Activated T-cell treated with anti-CD3 and anti-CD28 coated beads for 4 hours (primary cell): ENCODE results near the gene PADI2.

Experiments used
- DNase-seq: peaks from one replicate; pipeline ENCODE4 v3.0.0-alpha.2; 2020

The PADI2 gene

GRCh38 chr1:17053086-17053684 lies 66.1 kb downstream of the PADI2 start:
- DNase-seq, result no peak

- no peak for DNase-seq
Measured at GRCh38 chr1:17052641-17053040, 66.6 kb downstream of the PADI2 start.

GRCh38 chr1:17052038-17052437 lies 67.2 kb downstream of the PADI2 start:
- DNase-seq, result no peak

GRCh38 chr1:17047924-17048323 lies 71.3 kb downstream of the PADI2 start:
- no peak for DNase-seq

GRCh38 chr1:17046334-17046657 lies 73.0 kb downstream of the PADI2 start:
- no peak for DNase-seq

- no peak for DNase-seq
Measured at GRCh38 chr1:17045634-17046333, 73.5 kb downstream of the PADI2 start.

- DNase-seq, result no peak
Measured at GRCh38 chr1:17045150-17045549, 74.1 kb downstream of the PADI2 start.

- DNase-seq, result no peak
Measured at GRCh38 chr1:17043676-17044075, 75.6 kb downstream of the PADI2 start.

- DNase-seq, result no peak
Measured at GRCh38 chr1:17040135-17040534, 79.1 kb downstream of the PADI2 start.

GRCh38 chr1:17039522-17039921 lies 79.7 kb downstream of the PADI2 start:
- DNase-seq, result no peak

GRCh38 chr1:17033481-17033880 lies 85.8 kb downstream of the PADI2 start:
- no peak for DNase-seq

GRCh38 chr1:17032741-17033140 lies 86.5 kb downstream of the PADI2 start:
- DNase-seq, result no peak

GRCh38 chr1:17031436-17031835 lies 87.8 kb downstream of the PADI2 start:
- no peak for DNase-seq

GRCh38 chr1:17030206-17030605 lies 89.0 kb downstream of the PADI2 start:
- DNase-seq, result no peak

GRCh38 chr1:17028662-17029188 lies 90.5 kb downstream of the PADI2 start:
- DNase-seq, result no peak

- DNase-seq, result no peak
Measured at GRCh38 chr1:17027900-17028299, 91.4 kb downstream of the PADI2 start.

GRCh38 chr1:17027403-17027802 lies 91.8 kb downstream of the PADI2 start:
- DNase-seq, result no peak

- DNase-seq, result no peak
Measured at GRCh38 chr1:17024721-17025120, 94.5 kb downstream of the PADI2 start.

- no peak for DNase-seq
Measured at GRCh38 chr1:17023573-17023972, 95.7 kb downstream of the PADI2 start.

GRCh38 chr1:17023102-17023501 lies 96.1 kb downstream of the PADI2 start:
- DNase-seq, result no peak

GRCh38 chr1:17021896-17022295 lies 97.4 kb downstream of the PADI2 start:
- DNase-seq, result no peak

GRCh38 chr1:17020502-17020901 lies 98.7 kb downstream of the PADI2 start:
- DNase-seq, result no peak

- no peak for DNase-seq
Measured at GRCh38 chr1:17018849-17019248, 100.4 kb downstream of the PADI2 start.

- DNase-seq, result no peak
Measured at GRCh38 chr1:17017435-17017834, 101.8 kb downstream of the PADI2 start.
